Midbrain (tissue), 1 donor: ENCODE measurements around the gene FNDC8.
"Not testable (repeated sequence)": the region's sequence is repeated elsewhere in the genome, so short reads cannot be mapped to it uniquely, and the experiment has no call there.

Experiments used
- DNase-seq: peaks from one replicate; lab custom pipeline; 2025; lab: John Stamatoyannopoulos, UW

FNDC8 gene

DNA sequence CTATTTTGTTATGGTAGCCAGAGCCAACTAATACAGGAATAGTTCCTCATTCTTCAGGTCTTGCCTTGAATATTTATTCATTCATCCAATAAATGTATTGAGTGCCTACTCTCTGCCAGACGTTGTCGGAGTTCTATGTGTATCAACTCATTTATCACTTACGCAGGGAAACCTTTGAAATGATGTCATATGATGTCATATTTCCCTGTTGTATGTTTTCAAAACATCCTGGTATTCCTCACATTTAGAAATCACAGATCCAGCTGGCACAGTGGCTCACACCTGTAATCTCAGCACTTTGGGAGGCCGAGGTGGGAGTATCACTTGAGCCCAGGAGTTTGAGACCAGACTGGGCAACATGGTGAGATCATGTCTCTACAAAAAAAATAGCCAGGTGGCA lies 23.4 kb downstream of the FNDC8 start:
- no peak for DNase-seq

DNA sequence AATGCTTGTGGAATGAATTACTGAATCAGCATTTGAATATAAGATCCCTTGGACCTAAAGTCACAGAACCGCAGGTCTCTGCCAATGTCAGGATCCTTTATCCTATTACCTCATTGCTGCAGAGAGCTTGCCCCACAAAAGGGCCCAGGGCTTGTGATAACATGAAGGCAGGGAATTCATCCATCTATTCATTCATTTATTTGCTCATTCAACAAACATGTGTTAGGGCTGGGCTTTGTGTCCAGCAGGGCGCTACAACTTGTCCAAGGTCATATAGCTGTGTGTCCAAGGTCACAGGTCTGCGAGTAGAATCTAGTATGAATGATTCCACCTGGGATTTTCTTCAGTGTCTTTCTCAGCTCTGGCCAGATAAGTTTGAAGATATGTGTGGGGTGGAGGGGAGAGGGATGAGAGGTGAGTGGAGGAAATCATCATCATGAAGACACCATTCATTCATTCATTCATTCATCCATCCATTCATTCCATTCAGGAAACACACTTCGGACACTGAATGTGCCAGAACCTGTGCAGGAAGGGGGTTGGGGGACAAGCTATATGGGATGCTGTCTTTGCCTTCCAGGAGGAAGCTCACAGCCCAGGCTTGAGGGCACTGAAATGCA lies 24.9 kb downstream of the FNDC8 start:
- DNase-seq = no peak

DNA sequence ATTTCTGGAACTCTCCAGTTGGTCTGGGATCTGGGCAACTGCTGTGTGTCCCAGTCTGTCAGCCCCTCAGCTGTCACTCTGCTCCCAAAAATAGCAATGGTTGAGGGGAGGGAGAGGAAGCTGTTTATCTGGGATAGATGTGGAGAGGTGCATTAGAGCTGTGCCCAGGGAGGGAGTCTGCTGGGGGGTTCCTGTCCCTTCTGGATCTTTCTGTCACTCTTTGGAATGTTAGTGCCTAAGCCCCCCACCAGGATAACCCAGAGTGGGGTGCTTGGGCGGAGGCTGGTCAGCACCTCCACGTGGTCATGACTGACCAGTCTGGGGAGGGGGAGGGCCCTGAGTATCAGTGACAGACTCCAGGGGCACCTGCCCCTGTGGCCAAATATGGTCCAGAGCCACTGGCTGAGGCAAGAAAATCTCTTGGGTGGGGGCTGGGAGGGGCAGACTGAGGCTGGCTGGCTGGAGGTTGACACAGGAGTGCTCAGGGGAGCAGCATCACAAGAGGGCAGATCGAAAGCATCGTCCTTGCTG lies 26.0 kb downstream of the FNDC8 start, which contains the start of gene UNC45B:
Gene UNC45B, plus strand, starts transcription at position 443 of the 531 bp plus-strand sequence. CDS start 447 bp downstream, outside the sequence.
- no peak for DNase-seq

DNA sequence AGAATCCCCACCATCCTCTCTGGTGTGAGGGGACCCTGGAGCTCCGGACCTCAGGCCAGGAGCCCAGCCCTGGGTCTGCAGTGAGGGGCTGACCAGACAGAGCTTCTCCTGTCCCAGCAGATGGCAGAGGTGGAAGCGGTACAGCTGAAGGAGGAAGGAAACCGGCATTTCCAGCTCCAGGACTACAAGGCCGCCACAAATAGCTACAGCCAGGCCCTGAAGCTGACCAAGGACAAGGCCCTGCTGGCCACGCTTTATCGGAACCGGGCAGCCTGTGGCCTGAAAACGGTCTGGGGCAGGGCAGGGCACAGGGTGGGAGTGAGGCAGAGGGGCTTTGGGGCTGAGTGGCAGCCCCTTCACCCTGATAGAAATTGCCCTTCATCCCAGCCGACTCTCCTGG lies 26.7 kb downstream of the FNDC8 start:
- no peak for DNase-seq

DNA sequence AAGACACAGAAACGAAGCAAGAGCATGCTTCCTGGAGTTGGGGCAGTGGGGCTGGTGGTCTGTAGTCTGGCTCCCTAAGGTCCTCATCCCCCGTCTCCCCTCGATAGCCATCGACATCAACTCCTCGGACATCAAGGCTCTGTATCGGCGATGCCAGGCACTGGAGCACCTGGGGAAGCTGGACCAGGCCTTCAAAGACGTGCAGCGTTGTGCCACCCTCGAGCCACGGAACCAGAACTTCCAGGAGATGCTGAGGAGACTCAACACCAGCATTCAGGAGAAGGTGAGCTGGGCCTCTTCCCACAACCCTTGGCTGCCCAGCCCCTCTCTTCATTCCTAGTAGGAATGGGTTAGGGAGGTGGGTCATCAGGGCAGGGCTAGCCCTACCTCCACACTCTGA lies 28.5 kb downstream of the FNDC8 start:
- no peak for DNase-seq

DNA sequence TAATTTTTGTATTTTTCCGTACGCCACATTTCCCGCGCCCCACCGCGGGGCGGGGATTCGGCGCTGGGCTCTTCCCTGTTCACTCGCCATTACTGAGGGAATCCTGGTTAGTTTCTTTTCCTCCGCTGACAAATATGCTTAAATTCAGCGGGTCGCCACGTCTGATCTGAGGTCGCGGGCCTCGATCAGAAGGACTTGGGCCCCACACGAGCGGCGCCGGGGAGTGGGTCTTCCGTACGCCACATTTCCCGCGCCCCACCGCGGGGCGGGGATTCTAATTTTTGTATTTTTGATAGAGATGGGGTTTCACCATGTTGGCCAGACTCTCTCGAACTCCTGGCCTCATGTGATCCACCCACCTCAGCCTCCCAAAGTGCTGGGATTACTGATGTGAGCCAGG lies 29.7 kb downstream of the FNDC8 start:
- DNase-seq = not testable (repeated sequence)

DNA sequence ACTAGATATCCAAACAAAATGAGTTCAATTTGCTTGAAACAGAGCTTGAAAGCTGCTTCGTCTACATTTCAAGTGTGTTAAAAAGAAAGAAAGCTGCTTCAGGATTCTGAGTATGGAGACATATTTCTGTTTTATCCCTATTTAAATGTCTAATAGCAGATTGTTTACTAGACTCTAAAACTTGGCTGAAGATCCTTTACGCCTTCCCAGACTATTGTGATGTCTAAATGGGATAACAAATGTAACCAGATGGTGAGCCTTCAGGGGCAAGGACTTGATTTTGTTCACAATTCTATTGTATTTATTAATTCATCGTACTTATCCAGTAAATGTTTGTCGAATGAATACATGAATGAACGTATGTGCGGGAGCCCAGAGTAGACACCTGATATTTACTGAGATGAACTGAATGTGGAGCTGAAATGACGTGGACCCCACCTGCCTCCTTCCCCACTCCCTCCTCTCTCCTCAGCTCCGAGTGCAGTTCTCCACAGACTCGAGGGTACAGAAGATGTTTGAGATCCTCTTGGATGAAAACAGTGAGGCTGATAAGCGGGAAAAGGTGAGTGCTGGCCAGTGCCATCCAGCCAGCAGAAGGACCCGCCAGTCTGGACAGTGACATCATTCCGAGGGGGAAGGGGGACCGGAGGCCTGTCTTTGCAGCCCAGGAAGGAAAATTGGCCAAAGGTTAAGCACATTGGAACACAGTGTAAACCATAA lies 31.2 kb downstream of the FNDC8 start:
- no peak for DNase-seq

DNA sequence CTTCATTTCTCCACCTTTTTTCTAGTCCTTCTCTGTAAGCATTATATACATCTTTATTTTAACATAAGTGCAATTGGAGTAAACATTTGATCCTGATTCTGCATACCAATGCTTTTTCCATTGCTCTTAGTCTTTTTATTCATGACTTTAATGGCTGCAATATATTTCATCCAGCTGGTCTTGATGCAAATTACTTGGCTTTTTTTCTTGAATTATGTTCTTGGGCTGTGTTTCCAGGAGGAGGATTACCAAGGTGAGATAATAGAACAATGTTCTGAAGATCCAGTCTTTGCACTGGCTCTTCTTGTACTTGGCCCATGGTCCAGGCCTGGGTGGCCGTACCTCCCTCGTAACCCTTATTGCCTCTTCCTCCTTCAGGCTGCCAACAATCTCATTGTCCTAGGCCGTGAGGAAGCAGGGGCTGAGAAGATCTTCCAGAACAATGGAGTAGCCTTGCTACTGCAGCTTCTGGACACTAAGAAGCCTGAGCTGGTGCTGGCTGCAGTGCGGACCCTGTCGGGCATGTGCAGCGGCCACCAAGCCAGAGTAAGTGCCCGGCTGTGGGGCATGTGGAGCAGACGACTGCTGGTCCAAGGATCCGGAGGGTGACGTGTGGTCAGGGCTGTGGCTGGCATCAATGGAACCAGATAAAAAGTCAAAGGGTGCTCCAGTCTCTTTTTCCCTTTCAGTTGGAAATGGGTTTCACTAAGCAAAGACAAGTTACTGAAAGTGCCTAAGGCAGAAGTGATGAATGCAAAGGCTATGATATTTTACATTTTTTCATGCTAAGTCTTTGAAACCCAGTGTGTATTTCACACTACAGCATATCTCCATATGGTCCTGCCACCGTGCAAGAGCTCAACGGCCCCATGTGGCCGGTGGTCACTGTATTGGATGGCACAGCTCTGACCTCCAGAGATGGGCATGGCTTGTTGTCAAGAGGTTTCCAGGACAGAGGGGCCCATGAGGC lies 33.1 kb downstream of the FNDC8 start:
- DNase-seq = no peak

DNA sequence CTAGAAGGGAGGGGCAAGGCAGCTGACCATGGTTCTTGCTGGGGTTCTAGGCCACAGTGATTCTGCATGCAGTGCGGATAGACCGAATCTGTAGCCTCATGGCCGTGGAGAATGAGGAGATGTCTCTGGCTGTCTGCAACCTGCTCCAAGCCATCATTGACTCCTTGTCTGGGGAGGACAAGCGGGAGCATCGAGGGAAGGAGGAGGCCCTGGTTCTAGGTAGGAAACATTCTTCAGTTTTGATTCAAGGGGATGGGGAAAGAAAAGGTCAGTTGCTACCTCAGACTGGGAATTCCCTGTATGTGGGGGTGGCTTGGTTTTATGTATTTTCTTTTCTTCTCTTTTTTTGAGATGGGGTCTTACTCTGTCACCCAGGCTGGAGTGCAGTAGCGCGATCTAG lies 33.8 kb downstream of the FNDC8 start:
- no peak for DNase-seq

DNA sequence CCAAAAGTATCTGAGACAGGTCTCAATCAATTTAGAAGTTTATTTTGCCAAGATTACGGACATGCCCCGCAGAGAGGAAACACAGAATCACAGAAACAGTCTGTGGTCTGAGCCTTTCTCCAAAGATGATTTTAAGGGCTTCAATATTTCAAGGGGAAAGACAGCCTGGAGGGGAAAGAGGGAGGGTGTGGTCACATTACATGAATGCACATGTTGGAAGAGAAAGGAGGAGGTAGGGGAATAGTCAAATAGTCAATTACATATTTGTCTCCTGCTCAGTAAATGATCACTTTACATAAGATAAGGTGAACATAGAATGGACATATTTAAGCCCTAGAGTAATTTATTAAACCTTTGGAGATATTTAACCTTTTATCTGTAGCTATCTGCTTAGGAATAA lies 38.5 kb downstream of the FNDC8 start:
- no peak for DNase-seq

DNA sequence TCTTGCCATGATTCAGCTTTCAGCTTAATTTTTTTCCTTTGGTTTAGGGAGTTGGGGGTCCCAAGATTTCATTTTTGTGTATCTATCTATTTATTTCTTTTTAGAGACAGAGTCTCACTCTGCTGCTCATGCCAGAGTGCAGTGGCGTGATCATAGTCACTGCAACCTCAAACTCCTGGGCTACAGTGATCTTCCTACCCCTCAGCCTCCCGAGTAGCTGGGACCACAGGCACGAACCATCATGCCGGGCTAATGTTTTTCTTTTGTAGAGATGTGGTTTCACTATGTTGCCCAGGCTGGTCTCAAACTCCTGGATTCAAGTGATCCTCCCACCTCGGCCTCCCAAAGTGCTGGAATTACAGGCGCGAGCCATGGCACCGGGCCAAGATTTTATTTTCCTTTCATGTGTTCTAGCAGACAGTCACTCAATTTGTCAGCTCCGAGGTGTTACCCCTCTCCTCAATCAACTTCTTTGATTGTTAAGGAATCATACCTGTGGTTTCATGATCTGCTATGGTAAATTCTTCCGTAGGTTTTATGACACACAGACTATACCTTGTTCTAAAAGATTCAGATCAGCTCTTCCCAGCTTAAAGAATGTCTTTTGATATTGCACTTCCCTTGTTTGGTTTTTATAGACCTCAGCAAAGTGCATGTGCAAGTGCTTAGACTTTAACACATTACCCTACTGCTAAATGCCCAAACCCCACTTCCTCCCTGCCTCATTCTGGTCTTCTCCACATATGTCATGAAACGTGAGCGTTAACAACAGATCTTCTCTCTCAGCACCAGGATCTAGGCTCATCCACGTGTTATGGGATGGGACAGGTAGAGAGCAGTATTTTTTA lies 39.2 kb downstream of the FNDC8 start:
- DNase-seq = no peak

DNA sequence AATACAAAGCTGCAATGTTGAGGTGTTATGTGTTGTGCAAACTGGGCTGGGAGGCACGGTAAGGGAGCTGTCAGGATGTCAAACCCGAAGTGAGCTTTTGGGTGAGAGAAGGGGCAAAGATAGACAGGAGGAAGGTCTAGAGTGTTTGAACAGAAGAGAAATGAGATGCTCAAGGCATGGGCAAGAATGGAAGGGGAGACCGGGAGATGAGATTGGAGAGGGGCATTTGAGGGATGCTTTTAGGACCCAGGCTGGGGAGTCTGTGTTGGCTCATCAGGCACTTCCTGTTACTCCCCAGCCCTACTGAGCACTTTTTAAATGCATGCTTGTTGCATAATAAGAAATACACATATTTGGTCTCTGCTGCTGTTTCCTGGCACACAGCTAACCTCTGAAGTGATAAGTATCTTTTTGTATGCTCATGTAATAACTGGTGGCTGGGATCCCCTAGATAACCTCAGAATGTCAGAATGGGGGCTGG lies 39.9 kb downstream of the FNDC8 start:
- DNase-seq = no peak

DNA sequence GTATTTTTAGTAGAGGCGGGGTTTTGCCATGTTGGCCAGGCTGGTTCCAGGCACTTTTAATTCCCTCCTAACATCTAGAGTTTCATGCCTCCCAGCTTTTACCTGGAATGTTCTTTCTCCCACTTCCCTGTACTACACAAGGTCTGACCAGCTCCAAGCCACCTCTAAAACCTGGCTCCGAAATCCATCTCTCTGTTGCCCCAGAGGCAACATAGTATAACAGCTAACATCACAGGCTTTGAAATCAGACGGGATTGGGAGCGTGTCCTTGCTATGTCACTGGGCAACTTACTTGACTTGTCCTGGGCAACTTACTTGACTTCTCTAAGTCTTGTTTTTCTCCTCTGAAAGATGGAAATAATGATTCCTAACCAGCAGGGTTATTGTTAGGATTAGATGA lies 41.3 kb downstream of the FNDC8 start:
- no peak for DNase-seq

DNA sequence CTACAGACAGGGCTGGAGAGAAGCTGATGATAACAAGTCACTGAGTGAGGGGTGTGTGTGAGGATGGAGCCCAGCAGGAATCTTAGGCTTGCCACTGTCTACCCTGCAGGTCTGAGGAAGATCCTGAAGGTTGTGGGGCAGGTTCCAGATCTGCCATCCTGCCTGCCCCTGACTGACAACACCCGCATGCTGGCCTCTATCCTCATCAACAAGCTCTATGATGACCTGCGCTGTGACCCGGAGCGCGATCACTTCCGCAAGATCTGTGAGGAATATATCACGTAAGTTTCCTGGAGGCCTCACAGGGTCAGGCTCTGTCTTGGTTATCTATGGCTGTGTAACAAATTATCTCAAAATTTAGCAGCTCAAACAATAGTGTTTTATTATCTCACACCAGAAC lies 42.5 kb downstream of the FNDC8 start:
- no peak for DNase-seq

DNA sequence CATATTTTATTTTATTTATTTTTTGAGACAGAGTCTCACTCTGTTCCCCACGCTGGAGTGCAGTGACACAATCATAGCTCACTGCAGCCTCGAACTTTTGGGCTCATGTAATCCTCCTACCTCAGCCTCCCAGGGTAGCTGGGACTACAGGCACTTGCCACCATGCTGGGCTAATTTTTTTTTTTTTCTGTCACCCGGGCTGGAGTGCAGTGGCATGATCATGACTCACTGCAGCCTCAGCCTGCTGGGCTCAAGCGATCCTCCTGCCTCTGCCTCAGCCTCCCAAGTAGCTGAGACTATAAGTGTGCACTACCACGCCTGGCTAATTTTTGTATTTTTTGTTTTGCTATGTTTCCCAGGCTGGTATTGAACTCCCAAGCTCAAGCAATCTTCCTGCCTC lies 43.3 kb downstream of the FNDC8 start:
- DNase-seq = no peak

DNA sequence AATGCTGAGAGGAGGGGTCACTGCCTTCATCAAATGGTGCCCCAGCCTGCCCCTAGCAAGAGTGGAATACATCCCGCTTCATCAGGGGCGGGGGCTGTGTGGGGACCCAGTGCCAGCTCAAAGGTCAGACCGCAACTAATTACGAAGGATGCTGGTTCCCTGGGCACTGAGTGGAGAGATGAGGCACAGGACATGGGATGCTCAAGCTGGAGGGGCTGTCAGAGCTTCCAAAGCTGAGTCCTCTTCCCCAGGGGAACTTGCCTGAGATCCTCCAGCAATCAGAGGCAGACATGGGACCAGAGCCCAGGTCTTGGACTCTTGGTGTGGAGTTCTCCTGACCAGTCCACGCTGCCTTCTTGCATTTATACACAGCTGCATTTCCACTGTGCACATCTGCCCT lies 45.1 kb downstream of the FNDC8 start:
- no peak for DNase-seq

DNA sequence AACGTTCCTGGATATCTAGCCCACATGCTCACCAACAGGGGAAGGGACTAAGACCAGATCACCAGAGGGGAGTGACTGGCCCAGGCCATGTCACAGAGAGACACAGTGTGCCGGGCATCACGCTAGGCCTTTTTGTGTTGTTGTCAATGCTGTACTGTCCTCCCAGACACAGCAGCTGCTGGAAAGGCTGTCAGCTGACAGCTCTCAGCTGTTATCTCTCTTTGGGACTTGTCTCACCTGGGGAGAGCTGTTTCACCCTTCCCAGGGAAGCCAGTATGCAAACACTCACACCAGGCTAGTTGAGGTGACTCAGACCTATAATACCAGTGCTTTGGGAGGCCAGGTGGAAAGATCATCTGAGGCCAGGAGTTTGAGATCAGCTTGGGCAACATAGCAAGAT lies 45.6 kb downstream of the FNDC8 start:
- no peak for DNase-seq

DNA sequence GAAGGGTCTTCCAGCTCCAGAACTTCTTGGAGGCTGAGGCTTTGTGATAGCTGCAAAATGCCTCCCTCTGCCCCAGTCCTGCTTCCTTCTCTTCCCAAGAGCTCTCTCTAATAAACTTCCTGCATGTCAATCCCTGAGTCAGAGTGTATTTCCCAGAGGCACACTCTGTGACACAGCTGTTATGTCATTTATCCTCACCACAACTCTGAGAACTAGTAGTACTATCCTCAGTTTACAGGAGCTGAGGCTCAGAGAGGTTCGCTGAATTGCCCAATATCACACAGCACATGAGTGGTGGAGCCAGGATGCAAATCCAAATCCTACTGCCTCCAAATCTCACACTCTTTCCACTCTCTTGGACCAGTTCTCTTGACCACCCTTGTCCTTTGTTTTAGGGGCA lies 46.3 kb downstream of the FNDC8 start:
- DNase-seq = no peak

DNA sequence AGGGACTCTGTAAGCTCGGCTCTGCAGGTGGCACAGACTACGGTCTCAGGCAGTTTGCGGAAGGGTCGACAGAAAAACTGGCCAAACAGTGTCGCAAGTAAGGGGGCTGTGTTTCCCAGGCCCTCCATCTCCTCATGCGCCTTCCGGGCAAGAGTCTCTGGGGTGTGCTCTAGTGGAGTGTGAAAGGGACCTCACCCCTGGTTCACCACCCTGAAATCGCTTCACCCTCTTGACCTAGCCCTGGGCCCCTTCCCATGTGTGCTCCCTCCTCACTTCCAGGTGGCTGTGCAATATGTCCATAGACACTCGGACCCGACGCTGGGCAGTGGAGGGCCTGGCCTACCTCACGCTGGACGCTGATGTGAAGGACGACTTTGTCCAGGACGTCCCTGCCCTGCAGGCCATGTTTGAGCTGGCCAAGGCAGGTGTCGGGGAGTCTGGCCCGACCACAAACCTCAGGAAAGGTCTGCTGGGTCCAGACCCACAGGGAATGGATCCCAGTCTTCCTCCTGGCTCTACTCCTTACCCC lies 48.5 kb downstream of the FNDC8 start:
- DNase-seq = no peak

DNA sequence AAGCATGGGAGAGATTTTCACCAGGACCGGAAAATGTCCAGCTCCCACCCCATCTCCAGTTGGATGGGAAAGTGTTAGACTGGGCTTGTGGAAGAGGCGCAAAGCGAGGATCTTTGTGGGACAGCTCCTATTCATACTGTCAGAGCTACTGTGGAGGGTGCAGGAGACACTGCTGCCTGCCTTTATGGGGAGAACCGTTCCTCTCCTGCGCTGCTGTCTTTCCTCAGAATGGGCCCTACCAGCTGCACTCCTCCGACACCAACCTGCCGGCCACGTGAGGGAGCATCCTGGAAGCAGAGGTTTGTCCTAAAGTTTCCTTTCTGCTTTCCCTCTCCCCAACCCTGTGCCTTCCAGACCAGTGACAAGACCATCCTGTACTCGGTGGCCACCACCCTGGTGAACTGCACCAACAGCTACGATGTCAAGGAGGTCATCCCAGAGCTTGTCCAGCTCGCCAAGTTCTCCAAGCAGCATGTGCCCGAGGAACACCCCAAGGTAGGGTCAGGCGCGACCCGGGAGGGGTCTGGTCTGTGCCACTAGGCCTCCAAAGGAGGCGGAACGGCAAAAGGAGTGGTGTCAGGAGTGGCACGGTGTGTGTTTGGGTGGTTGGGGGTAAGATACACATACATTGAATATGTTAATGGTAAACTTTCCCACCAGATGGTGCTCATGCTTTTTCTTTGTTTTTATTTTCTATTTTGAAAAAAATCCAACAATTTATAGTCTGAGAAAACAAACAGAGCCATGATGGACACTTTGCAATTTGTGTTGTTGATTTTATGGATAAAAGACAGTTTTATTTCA lies 49.8 kb downstream of the FNDC8 start:
- DNase-seq = no peak
